Measurements from ENCODE around the gene MAP6. TPM values are rescaled to one million over a fixed set of nuclear protein-coding genes. Genes with fewer than 3 reads are reported as not detected.

MAP6 gene
- total and polyA plus RNA-seq, 10 donors, result 1.3 to 9.0 (median 2.3) TPM

DNA sequence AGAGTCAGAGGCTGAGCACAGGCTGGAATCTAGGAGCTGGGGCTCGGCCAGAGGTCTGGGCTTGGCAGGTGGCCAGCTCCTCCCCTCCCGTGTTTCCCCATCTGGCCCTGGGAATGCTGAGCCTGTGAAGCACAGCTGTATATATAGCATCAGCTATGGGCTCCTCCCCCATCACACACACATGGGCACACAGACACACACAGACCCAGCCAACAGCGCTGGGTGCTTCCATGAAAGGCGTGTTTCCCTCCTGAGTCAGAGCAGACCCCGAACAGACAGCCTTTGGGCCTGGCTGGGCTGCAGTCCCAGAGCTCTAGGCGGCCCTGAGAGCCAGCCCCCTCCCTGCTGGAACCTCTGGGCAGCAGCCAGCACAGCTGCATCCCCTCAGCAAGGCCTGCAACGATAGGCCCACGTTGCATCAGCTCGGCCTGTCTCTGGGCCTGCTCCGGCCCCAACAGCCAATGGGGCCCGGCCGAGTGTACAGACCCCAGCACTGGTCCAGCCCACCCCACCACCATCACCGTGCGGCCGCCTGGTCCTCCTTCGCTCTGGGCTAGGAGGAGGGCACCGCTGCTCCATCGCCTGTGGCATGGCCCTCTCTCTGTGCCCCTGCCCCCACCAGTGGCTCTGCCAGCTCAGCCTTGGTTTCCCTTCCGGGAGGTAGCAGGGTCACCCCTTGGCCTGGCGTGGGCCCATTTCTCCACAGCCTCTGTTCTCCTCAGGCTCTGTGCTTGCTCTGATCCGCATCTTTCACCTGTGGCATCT, 114.4 kb downstream of the MAP6 start:
- H3K27ac ChIP-seq, result peak overlapping the region; percentile 27 to 82 (median 67)
- H3K27me3 ChIP-seq (replicated peaks in 1 of 7), result no peaks in the 10 kb centered on the region
- no peaks in the 10 kb centered on the region for H3K9me3 ChIP-seq
- no peak for DNase-seq
- peaks cover 5 to 41% (median 17%) of the 10 kb centered on the region in 6 donors for H3K4me1 ChIP-seq
- TF ChIP-seq POLR2AphosphoS5 (IDR thresholded peaks at IDR 0.05) (peak; percentile 75 to 84 (median 84)), CTCF (IDR thresholded peaks at IDR 0.05 in 8 of 11, conservative IDR thresholded peaks at IDR 0.05 in 3 of 11) (no peak), POLR2A (IDR thresholded peaks at IDR 0.05) (no peak)
- WGBS, 5 donors, result 48 to 65% (median 60%) methylated on average over 10 to 21 of the region's 21 CpGs
- H3K4me3 ChIP-seq, result peak overlapping the region in 1 of 8 donors; percentile 10
- intact Hi-C loops (cut with DNase I; ENCODE audit: low total_unique reads), result no loop called here
- H3K36me3 ChIP-seq, result no peaks in the 10 kb centered on the region

- Histone ChIP-seq H3K27ac (peak overlapping the region in 7 of 8 donors; percentile 58 to 82 (median 70)), H3K36me3 (no peaks in the 10 kb centered on the region), H3K27me3 (replicated peaks in 1 of 7) (no peaks in the 10 kb centered on the region), H3K4me3 (no peak overlapping the region), H3K9me3 (no peaks in the 10 kb centered on the region), H3K4me1 (peaks cover 3 to 35% (median 12%) of the 10 kb centered on the region in 6 donors)
- DNase-seq, result no peak
- 31 to 79% (median 60%) methylated on average over 1 of the region's 1 CpG for whole genome bisulfite sequencing, 5 donors
- intact Hi-C loops (cut with DNase I; ENCODE audit: low total_unique reads), result no loop called here
- TF ChIP-seq POLR2AphosphoS5 (IDR thresholded peaks at IDR 0.05) (no peak), POLR2A (IDR thresholded peaks at IDR 0.05) (no peak), CTCF (IDR thresholded peaks at IDR 0.05 in 8 of 11, conservative IDR thresholded peaks at IDR 0.05 in 3 of 11) (no peak)
Observed at GRCh38 chr11:75553889-75554257, 115.0 kb downstream of the MAP6 start.

- Histone ChIP-seq H3K36me3 (no peaks in the 10 kb centered on the region), H3K27ac (peak overlapping the region in 3 of 8 donors; percentile 64 to 73 (median 70)), H3K27me3 (replicated peaks in 1 of 7) (no peaks in the 10 kb centered on the region), H3K4me1 (peaks cover 0 to 28% (median 5%) of the 10 kb centered on the region in 6 donors), H3K9me3 (no peaks in the 10 kb centered on the region), H3K4me3 (no peak overlapping the region)
- TF ChIP-seq POLR2AphosphoS5 (IDR thresholded peaks at IDR 0.05) (no peak), CTCF (IDR thresholded peaks at IDR 0.05 in 8 of 11, conservative IDR thresholded peaks at IDR 0.05 in 3 of 11) (no peak), POLR2A (IDR thresholded peaks at IDR 0.05) (no peak)
- WGBS, 5 donors, result 79 to 89% (median 86%) methylated on average over 6 of the region's 6 CpGs
- no peak for DNase-seq
- intact Hi-C loops (cut with DNase I; ENCODE audit: low total_unique reads), result no loop called here
Observed at GRCh38 chr11:75553182-75553581, 115.7 kb downstream of the MAP6 start.

DNA sequence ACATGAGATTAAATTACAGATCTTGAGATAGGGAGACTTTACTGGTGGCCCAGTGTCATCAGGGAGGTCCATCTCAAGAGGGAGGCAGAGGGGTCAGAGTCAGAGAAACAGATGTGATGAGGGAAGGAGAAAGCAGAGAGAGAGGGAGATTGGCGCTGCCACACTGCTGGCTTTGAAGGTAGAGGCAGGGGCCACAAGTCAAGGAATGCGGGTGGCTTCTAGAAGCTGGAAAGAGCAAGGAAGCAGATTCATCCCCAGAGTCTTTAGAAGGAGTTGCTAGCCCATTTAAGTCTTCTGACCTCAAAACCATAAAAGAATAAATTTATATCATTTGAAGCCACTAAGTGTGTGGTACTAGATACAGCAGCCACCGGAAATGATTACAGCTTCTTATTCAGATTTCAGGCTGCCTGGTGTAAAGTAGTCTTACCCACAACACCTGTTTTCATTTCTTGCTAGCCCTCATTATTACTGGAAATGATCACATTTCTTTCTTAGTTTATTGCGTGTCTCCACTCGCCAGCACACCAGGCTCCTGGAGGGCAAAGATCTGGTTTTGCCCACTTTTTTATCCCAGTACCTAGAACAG, 119.4 kb downstream of the MAP6 start:
- TF ChIP-seq POLR2AphosphoS5 (IDR thresholded peaks at IDR 0.05) (no peak), POLR2A (IDR thresholded peaks at IDR 0.05) (no peak), CTCF (IDR thresholded peaks at IDR 0.05 in 8 of 11, conservative IDR thresholded peaks at IDR 0.05 in 3 of 11) (no peak)
- 84 to 89% (median 85%) methylated on average over 5 of the region's 5 CpGs for WGBS, 5 donors
- no peak for DNase-seq
- H3K4me3 ChIP-seq, result no peak overlapping the region
- H3K4me1 ChIP-seq, result peaks cover 0 to 17% (median 10%) of the 10 kb centered on the region in 6 donors
- H3K27ac ChIP-seq, result no peak overlapping the region
- H3K27me3 ChIP-seq (replicated peaks in 1 of 7), result peaks cover 0 to 8% (median 0%) of the 10 kb centered on the region in 7 donors
- H3K36me3 ChIP-seq, result no peaks in the 10 kb centered on the region
- intact Hi-C loops (cut with DNase I; ENCODE audit: low total_unique reads), result loop anchor here (10.0 kb wide), 1 partner anchor 45 kb away; no protein-coding TSS in a partner anchor
- no peaks in the 10 kb centered on the region for H3K9me3 ChIP-seq

All from spleen (tissue), 11 donors.